IPS DF 19.7 (cell line): ENCODE results near the gene TMEM119.
"Not testable (repeated sequence)": the region's sequence is repeated elsewhere in the genome, so short reads cannot be mapped to it uniquely, and the experiment has no call there.

Source experiments
- DNase-seq: peaks from one replicate; pipeline ENCODE4 v3.0.0-alpha.2; 2013; ENCODE audit warnings: low read depth, low spot score

The TMEM119 gene

GRCh38 chr12:108602976-108603704 is 5.3 kb upstream of the TMEM119 start:
- no peak for DNase-seq

DNA sequence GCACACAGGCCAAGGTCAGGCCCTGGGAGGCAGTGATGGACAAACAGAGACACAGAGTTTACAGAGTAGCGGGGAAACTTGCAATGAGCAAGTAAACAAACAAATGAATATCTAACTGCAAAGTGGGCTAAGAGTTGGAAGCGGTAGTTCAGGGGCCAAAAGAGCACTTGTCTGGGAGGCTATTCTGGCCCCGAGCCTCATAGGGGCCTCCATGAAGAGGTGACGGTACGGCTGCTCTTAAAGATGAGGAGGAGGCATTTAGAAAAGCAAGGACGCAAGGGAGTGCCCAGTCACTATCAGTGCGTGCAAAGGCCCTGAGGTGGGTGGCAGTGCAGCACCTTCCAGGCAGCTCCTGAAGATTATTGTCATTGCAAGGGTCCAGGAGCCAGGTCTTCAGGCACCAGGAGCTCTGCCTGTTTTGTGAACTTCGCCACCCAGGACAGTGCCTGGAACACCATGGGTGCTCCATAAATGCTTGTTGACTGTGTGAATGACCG is 4.4 kb upstream of the TMEM119 start:
- DNase-seq: no peak

GRCh38 chr12:108600702-108601007 is 2.8 kb upstream of the TMEM119 start:
- DNase-seq: no peak

- DNase-seq: no peak
These were observed 2.2 kb upstream of the TMEM119 start for GRCh38 chr12:108599948-108600701.

- DNase-seq: no peak
These were observed 1.7 kb upstream of the TMEM119 start for GRCh38 chr12:108599541-108599940.

- no peak for DNase-seq
These were observed 818 bp upstream of the TMEM119 start for GRCh38 chr12:108598553-108599250.

- no peak for DNase-seq
These were observed 878 bp downstream of the TMEM119 start for GRCh38 chr12:108596854-108597558.

- DNase-seq: no peak
These were observed 1.9 kb downstream of the TMEM119 start for GRCh38 chr12:108595711-108596647.

DNA sequence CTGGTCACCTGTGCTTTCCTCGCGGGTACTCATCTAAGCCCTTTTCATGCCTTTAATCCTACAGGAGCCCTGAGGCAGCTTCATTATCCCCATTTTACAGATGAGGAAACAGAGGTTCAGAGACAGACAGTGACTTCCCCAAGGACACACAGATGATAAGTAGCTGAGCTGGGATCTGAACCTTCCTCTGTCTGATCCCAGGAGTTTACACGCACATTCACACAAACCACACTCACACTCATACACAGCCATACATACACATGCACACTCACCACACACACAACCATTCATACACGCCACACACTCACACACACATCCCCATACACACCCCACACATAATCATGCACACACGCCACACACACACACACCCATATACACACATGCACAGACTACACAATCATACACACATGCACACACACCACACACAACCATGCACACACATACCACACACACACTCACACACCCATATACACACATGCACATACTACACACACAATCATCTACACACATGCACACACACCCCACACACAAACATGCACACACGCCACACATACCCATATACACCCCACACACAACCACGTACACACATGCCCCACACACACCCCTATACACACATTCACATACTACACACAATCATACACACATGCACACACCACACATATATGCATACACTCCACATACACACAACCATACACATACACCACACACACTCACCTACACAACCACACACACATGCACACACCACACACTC is 2.7 kb downstream of the TMEM119 start:
- no peak for DNase-seq

GRCh38 chr12:108594323-108594903 is 3.5 kb downstream of the TMEM119 start:
- no peak for DNase-seq

DNA sequence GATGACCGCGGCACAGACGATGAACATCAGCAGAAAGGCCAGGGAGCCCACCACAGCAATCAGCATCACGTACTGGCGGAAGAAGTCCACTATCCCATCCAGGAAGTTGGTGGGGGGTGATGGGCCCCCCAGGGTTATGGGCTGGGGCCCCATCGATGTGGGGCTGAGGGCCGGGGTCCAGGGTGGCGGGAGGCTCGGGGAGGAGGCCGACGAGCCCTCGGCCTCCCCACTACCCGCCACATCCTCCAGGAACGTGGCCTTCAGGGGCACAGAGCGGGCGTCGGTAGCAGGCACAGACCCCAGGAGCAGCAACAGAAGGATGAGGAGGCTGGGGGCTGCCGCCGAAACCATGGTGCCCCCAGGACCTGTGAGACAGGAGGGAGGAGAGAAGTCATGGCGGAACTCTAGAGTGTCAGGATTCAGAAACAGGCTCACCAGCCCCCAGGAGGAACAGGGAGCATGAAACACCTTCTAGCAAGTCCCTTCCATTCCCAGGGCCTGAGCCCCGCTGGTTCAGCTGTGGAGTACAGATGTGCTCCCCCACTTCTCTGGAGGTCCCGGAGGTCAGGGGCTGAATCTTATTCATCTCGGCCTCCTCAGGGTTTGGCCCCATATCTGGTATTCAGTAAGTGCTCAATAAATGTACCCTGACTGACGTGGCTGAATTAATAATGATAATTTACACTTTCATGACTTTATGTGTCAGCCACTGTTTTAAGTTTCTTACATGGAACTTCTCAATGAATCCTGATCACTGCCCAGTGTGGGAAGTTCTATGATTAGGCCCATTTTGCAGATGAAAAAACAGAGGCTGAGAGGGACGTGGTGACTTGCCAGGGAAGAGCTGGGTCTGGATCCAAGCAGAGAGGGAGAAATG is 5.6 kb downstream of the TMEM119 start:
- no peak for DNase-seq

DNA sequence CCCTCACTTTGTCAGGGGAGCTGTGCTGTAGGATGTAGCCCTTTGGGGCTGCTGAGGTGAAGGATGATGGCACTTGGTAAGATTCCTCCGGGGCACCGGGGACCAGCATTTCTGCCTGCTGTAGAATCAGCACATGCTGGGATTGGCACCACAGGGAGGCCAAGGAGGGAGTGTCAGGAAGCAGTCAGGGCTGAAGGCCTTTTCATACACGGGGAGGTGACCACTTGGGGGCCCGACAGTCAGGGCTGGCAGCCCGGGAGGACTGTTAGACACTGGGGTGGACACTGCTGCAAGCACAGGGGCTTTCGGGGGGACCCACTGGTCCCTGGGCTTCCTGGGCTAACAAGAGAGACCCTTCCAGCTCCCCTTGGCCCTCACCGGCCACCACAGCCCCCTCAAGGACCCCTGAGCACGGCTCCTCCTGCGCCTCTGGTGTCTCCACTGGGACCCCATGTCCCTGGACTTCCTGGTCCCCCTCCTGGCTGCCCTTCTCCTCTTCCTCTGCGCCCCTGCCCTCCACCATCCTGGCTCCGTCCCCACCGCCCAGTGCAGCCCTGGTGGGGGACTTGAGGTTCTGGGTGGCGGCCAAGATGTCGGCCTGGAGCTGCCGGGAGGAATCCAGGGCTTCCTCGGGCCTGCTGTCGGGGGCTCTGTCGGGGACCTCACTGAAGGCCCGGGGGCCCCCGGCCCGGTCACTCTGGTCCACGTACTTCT is 6.5 kb downstream of the TMEM119 start:
- DNase-seq: no peak

DNA sequence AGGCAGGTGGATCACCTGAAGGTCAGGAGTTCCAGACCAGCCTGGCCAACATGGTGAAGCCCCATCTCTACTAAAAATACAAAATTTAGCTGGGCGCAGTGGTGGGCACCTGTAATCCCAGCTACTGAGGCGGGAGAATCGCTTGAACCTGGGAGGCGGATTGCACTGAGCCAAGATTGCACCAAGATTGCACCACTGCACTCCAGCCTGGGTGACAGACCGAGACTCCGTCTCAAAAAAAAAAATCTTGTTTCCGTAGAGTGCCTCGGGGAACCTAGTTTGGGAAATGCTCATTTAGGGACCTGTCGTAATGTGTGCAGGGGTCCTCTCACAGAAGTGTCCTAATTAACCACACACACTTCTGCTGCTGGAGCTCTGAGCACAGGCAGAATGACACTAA is 7.4 kb downstream of the TMEM119 start:
- not testable (repeated sequence) for DNase-seq

DNA sequence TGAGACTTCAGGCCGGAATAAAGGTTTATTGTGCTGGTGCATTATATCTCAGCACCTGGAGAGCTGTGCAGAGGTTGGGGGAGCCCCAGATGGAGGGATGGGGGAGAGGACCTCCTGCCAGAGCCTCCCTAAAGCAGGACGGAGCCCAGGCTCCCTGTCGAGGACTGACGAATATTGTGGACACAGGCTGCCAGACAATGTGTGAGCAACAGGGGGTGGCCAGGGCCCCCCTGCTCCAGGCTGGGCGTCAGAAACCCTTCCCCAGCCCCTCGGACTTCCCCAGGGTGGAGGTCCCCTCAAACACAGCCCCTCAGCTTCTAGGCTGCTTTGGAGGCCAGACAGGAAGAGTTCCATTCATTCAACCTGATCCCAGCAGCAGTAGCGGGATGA is 8.0 kb downstream of the TMEM119 start:
- DNase-seq: no peak

- no peak for DNase-seq
These were observed 8.7 kb downstream of the TMEM119 start for GRCh38 chr12:108589028-108589839.

DNA sequence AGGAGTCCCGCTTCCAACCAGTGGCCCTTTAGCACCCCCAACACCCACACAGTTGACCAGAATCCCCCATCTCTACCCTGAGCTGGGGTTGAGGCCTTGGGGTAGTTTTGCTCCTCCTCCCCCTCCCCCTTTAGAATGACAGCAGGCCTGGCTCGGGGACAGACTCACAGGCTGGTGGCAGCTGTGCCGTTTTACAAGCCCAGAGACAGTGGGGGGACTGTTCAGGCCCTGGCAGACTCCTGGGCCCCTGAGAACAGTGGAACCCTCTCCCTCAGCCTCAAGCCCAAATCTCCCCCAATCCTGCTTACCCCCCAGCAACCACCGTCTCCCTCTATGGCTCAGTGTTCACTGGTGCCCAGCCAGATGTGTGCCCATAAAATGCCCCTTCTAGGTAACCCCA is 10.1 kb downstream of the TMEM119 start:
- no peak for DNase-seq

GRCh38 chr12:108586306-108586705 is 11.6 kb downstream of the TMEM119 start:
- no peak for DNase-seq
